Right cardiac atrium (tissue), 5 donors: ENCODE results near the gene SPTBN5. TPM values are rescaled to one million over a fixed set of nuclear protein-coding genes. Genes with fewer than 3 reads are reported as not detected.

Experiments
- ATAC-seq, 2 donors: fragments of 200-7000 bp; cut with Tn5 transposase; one replicate each; pipeline versions ENCODE4 v1.8.0 to v1.9.1; 2020; ENCODE audit warnings: moderate library complexity in 2 of 2, mild to moderate bottlenecking in 1 of 2
- DNase-seq, 3 donors: peaks; one replicate each; pipeline ENCODE4 v3.0.0-alpha.2; 2020
- H3K27ac ChIP-seq: one replicate; pipeline ENCODE4 v1.5.1; 2013; ENCODE audit warnings: mild to moderate bottlenecking, low read length, control low read depth, moderate library complexity
- H3K27me3 ChIP-seq: one replicate; pipeline ENCODE4 v1.6.1; 2013; ENCODE audit not compliant: control insufficient read depth, insufficient read depth
- H3K4me1 ChIP-seq: one replicate; pipeline ENCODE4 v1.6.1; 2013; ENCODE audit warnings: low read length; ENCODE audit not compliant: control insufficient read depth, insufficient read depth
- H3K4me3 ChIP-seq: one replicate; pipeline ENCODE4 v1.5.1; 2013; ENCODE audit warnings: low read length, control low read depth
- H3K9me3 ChIP-seq: one replicate; pipeline ENCODE4 v1.6.1; 2013; ENCODE audit warnings: low read length; ENCODE audit not compliant: control insufficient read depth
- WGBS: extraction: QIAGEN DNeasy Blood & Tissue Kit; methylation state at CpG from one replicate; pipeline ENCODE4 v1.1.7; 2013; 5-methylcytosine and 5-hydroxymethylcytosine counted together
- intact Hi-C, 4 donors: fragments of 100-400 bp; cut with DNase I; formaldehyde crosslinking; loops; one replicate each; pipeline versions ENCODE4 v1.11.0 to v1.14.0; 2022 to 2023
- polyA plus RNA-seq: library from polyadenylated mRNA; stranded (reverse); fragments of 200-250 nt; gene quantifications from one replicate; pipeline ENCODE4 v1.2.3, GENCODE V29; 2013
- total RNA-seq, 4 donors: library from RNA; stranded (reverse); fragmentation: NEBNext Ultra II Directional; extraction: Animal tissue kit (Norgen Biotek cat#: 25700); gene quantifications; one replicate each; pipeline ENCODE4 v1.2.1, GENCODE V29; 2021
- donor health status: healthy with polysubstance abuse.
- donor health status: DM: no; HTN: yes; CAD: no.
- donor health status: DM: no; HTN: no; CAD: no.
- donor health status: DM: no; HTN: yes; CAD: no; lungs with severe emphysema.
- donor health status: DM: yes; HTN: yes; CAD: no.

SPTBN5 gene
- total and polyA plus RNA-seq, 5 donors, result 1.7 to 4.3 (median 3.6) TPM

- no peaks in the 10 kb centered on the region for H3K9me3 ChIP-seq
- no peaks in the 10 kb centered on the region for H3K27me3 ChIP-seq
- 71% methylated on average over 3 of the region's 3 CpGs for WGBS
- H3K4me1 ChIP-seq, result peaks cover 10% of the 10 kb centered on the region
- no peak overlapping the region for H3K4me3 ChIP-seq
- ATAC-seq, result no peak
- peak overlapping the region; percentile 71 for H3K27ac ChIP-seq
- peak in 2 of 3 donors; percentile 28 to 40 for DNase-seq
- intact Hi-C loops, result no loop called here
Measured at GRCh38 chr15:41891946-41892345, 1.9 kb downstream of the SPTBN5 start.

GRCh38 chr15:41891226-41891625, 2.6 kb downstream of the SPTBN5 start:
- Histone ChIP-seq H3K4me3 (no peak overlapping the region), H3K9me3 (no peaks in the 10 kb centered on the region), H3K27me3 (no peaks in the 10 kb centered on the region), H3K4me1 (peaks cover 10% of the 10 kb centered on the region), H3K27ac (no peak overlapping the region)
- peak in 2 of 3 donors; percentile 3 to 5 for DNase-seq
- 91% methylated on average over 6 of the region's 6 CpGs for WGBS
- ATAC-seq, result no peak
- intact Hi-C loops, result no loop called here

GRCh38 chr15:41890050-41890690, 3.7 kb downstream of the SPTBN5 start:
- 93% methylated on average over 6 of the region's 6 CpGs for WGBS

GRCh38 chr15:41888662-41889253, 5.1 kb downstream of the SPTBN5 start:
- Histone ChIP-seq H3K9me3 (no peaks in the 10 kb centered on the region), H3K4me1 (peaks cover under 1% of the 10 kb centered on the region), H3K27me3 (no peaks in the 10 kb centered on the region), H3K27ac (no peak overlapping the region), H3K4me3 (no peak overlapping the region)
- no peak for DNase-seq
- ATAC-seq, result no peak
- intact Hi-C loops, result no loop called here
- 82% methylated on average over 7 of the region's 7 CpGs for WGBS

More at GRCh38 chr15:41890050-41890690, 3.7 kb downstream of the SPTBN5 start:
- H3K27ac ChIP-seq, result no peak overlapping the region
- ATAC-seq, result no peak
- intact Hi-C loops, result no loop called here
- peaks cover 10% of the 10 kb centered on the region for H3K4me1 ChIP-seq
- no peaks in the 10 kb centered on the region for H3K9me3 ChIP-seq
- H3K27me3 ChIP-seq, result no peaks in the 10 kb centered on the region
- DNase-seq, result peak in 1 of 3 donors; percentile 20
- H3K4me3 ChIP-seq, result no peak overlapping the region

GRCh38 chr15:41887893-41888292, 6.0 kb downstream of the SPTBN5 start:
- ATAC-seq (no peak), DNase-seq (no peak)
- no peaks in the 10 kb centered on the region for H3K9me3 ChIP-seq
- no peaks in the 10 kb centered on the region for H3K4me1 ChIP-seq
- H3K27ac ChIP-seq, result no peak overlapping the region
- no peak overlapping the region for H3K4me3 ChIP-seq
- WGBS, result 87% methylated on average over 9 of the region's 9 CpGs
- no peaks in the 10 kb centered on the region for H3K27me3 ChIP-seq
- intact Hi-C loops, result no loop called here

GRCh38 chr15:41887161-41887560, 6.7 kb downstream of the SPTBN5 start:
- intact Hi-C loops, result no loop called here
- ATAC-seq (no peak), DNase-seq (no peak)
- no peak overlapping the region for H3K27ac ChIP-seq
- no peaks in the 10 kb centered on the region for H3K9me3 ChIP-seq
- H3K27me3 ChIP-seq, result no peaks in the 10 kb centered on the region
- 93% methylated on average over 10 of the region's 10 CpGs for WGBS
- no peaks in the 10 kb centered on the region for H3K4me1 ChIP-seq
- H3K4me3 ChIP-seq, result no peak overlapping the region

GRCh38 chr15:41886741-41887140, 7.1 kb downstream of the SPTBN5 start:
- ATAC-seq (no peak), DNase-seq (no peak)
- Histone ChIP-seq H3K4me1 (no peaks in the 10 kb centered on the region), H3K9me3 (no peaks in the 10 kb centered on the region), H3K4me3 (no peak overlapping the region), H3K27ac (no peak overlapping the region), H3K27me3 (no peaks in the 10 kb centered on the region)
- intact Hi-C loops, result no loop called here
- 93% methylated on average over 7 of the region's 7 CpGs for WGBS

DNA sequence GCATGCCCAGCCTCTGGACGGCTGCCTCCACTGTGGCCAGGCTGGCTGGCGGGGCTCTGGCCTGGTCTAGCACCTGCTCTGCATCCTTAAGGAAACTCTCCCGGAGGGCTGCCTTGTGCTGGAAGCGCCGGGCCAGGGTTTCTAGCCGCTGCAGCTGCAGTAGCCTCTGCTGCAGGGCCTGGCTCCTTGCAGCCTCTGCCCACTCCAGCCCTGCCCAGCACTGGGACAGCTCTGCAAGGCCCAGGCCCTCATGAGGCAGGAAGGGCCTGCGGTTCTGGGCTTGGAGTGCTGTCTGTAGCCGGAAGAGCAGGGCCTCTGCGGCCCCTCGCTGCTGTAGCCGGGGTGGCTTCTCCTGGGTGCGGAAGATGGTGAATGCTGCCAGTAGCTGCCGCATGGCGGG, 8.0 kb downstream of the SPTBN5 start:
- WGBS, result 95% methylated on average over 14 of the region's 14 CpGs
- Histone ChIP-seq H3K27ac (no peak overlapping the region), H3K9me3 (no peaks in the 10 kb centered on the region), H3K4me3 (no peak overlapping the region), H3K4me1 (no peaks in the 10 kb centered on the region), H3K27me3 (no peaks in the 10 kb centered on the region)
- DNase-seq, result no peak
- ATAC-seq, result no peak
- intact Hi-C loops, result no loop called here

GRCh38 chr15:41885321-41885720, 8.5 kb downstream of the SPTBN5 start:
- Histone ChIP-seq H3K27me3 (no peaks in the 10 kb centered on the region), H3K4me3 (no peak overlapping the region), H3K27ac (no peak overlapping the region), H3K4me1 (no peaks in the 10 kb centered on the region), H3K9me3 (no peaks in the 10 kb centered on the region)
- no peak for DNase-seq
- ATAC-seq, result no peak
- intact Hi-C loops, result no loop called here

DNA sequence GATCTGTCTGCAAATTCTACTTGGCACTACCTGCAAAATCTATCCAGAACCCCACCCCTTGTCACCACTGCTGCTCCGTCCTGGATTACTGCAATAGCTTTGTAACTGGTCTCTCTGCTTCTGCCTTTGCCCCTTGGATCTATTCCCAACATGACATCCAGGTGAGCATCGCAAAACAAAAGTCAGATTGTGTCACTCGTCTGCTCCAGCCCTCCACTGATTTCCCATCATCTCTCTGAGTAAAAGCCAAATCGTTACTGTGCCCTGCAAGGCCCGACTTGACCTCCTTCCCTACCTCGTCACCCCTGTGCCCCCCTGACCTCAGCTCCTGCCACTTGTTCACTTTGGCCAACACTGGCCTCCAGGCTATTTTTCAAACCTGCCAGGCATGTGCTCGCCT, 9.4 kb downstream of the SPTBN5 start:
- H3K4me1 ChIP-seq, result no peaks in the 10 kb centered on the region
- intact Hi-C loops, result no loop called here
- ATAC-seq, result no peak
- 87% methylated on average over 7 of the region's 7 CpGs for WGBS
- H3K27ac ChIP-seq, result no peak overlapping the region
- no peaks in the 10 kb centered on the region for H3K9me3 ChIP-seq
- H3K4me3 ChIP-seq, result no peak overlapping the region
- no peaks in the 10 kb centered on the region for H3K27me3 ChIP-seq
- DNase-seq, result no peak

- WGBS, result 92% methylated on average over 2 of the region's 2 CpGs
- Histone ChIP-seq H3K4me1 (no peaks in the 10 kb centered on the region), H3K27me3 (no peaks in the 10 kb centered on the region), H3K27ac (no peak overlapping the region), H3K9me3 (no peaks in the 10 kb centered on the region), H3K4me3 (no peak overlapping the region)
- intact Hi-C loops, result no loop called here
- DNase-seq (peak in 1 of 3 donors; percentile 2), ATAC-seq (no peak)
Measured at GRCh38 chr15:41883484-41883825, 10.4 kb downstream of the SPTBN5 start.
